GM21423 (cell line): ENCODE data around the gene CCDC91.
"Not testable (repeated sequence)": the region's sequence is repeated elsewhere in the genome, so short reads cannot be mapped to it uniquely, and the experiment has no call there.

Experiments used
- ATAC-seq: cut with Tn5 transposase; IDR thresholded peaks from one replicate; pipeline ENCODE4 v1.9.1; 2021; ENCODE audit warnings: mild to moderate bottlenecking, moderate library complexity; ENCODE audit not compliant: unreplicated experiment

Gene CCDC91

DNA sequence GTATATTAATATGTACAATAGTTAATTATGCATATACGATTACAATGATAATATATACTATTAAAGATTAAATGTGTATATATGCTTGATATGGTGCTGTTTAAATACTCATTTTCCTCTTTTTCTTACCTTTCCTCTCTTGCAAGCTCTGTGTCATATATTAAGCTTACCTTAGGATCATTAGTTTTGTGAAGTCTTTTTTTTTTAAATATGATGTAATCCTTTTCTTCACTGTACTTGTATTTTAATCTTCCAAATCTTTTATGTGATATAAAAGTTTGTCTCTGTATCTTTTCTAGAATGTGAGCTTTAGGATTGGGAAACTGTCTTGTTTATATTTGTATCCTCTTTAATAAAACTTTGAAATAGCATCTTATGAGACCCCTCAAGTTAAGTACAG is 88.7 kb downstream of the CCDC91 start:
- ATAC-seq = no peak

DNA sequence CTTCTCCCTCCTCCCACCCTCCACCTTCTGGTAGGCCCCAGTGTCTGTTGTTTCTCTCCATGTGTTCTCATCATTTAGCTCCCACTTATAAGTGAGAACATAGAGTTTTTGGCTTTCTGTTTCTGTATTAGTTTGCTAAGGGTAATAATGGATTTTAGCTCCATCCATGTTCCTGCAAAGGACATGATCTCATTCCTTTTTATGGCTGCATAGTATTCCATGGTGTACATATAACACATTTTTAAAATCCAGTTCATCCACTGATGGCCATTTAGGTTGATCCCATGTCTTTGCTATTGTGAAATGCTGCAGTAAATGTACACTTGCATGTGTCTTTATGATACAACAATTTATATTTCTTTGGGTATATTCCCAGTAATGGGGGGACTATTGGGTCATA is 96.1 kb downstream of the CCDC91 start:
- ATAC-seq = no peak

DNA sequence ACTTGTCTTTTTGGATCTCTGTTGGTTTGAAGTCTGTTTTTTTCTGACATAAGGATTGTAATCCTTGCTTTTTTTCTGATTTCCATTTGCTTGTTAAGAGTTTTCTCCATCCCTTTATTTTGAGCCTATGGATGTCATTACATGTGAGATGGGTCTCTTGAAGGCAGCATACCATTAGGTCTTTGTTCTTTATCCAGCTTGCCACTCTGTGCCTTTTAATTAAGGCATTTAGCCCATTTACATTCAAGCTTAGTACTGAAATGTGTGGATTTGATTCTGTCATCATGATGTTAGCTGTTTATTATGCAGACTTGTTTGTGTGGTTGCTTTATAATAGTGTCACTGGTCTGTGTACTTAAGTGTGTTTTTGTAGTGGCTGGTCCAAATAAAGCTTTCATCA is 100.0 kb downstream of the CCDC91 start:
- ATAC-seq = no peak

DNA sequence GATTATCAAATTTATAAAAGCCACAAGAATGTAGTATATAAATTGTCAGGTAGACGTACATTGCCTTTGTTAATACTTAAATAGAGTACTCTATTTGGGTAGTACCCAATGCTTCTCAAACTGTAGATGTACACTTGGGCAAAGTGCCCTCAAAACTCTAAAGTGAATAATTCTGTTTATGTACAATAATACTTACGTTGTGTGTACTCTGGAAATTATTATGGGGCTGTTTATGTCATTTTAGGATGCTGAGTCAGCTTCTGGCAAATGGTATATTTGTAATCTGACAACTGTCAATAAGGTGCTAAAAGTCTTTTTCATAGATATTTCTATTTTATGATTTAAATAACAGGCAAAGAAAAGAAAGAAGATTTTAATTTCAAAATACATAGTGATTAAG is 102.4 kb downstream of the CCDC91 start:
- no peak for ATAC-seq

DNA sequence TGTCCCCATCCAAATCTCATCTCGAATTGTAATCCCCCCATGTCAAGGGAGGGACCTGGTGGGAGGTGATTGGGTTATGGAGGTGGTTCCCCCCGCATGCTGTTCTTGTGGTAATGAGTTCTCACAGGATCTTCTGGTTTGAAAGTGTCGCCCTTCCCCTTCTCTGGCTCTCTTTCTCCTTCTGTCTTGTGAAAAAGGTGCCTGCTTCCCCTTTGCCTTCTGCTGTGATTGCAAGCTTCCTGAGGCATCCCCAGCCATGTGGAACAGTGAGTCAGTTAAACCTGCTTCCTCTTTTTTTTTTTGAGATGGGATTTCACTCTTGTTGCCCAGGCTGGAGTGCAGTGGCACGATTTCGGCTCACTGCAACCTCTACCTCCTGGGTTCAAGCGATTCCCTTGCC is 104.0 kb downstream of the CCDC91 start:
- no peak for ATAC-seq

DNA sequence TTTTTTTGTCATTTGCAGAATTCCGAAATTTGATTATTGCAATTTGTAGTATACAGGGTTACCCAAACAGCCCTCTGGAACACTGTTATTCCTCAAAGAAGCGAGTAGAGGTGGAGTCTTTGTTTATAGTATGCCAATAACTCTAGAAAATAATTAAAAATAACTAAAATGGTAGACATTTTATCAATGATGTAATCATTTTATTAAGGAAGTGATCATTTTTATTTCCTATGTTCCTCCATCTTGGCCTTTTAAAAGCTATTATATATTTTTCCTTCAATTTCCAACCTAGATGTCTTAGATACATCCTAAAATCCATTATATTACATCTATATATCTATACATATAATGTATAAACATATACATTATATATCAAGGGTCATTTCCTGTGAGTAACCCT is 106.0 kb downstream of the CCDC91 start:
- no peak for ATAC-seq

DNA sequence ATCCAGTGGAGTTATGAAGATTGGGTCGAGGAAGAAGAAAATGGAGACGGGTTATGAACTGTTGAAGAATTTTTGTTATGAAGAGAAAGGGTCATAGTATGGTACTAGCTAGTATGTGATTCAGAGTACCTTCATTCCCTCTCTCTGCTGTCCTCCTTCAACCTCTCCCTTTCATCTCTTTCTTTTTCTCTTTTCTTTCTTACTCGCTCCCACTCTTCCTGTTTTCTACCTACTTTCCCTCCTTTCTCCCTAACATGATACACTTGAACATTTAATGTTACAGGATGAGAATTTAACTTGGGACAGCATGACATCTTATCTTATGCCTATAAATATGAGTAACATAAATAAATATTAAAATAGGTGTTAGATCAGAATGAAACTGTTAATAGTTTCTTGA is 112.9 kb downstream of the CCDC91 start:
- ATAC-seq = no peak

DNA sequence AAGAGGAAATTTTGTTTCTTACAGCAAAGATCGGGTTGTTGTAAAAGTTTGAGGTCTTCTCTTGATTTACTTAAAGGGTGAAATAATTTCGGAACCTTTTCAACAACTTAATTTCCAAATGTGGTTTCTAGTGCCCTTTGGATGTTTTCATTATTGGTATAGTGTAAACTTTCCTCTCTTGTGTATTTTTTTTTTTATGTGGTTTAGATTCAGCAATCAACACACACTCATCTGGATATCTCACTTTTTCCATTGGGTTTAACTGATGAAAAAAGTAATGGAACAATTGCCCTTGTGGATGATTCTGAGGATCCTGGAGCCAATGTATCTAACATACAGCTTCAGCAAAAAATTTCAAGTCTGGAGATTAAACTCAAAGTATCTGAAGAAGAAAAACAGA is 116.3 kb downstream of the CCDC91 start:
- ATAC-seq = no peak

DNA sequence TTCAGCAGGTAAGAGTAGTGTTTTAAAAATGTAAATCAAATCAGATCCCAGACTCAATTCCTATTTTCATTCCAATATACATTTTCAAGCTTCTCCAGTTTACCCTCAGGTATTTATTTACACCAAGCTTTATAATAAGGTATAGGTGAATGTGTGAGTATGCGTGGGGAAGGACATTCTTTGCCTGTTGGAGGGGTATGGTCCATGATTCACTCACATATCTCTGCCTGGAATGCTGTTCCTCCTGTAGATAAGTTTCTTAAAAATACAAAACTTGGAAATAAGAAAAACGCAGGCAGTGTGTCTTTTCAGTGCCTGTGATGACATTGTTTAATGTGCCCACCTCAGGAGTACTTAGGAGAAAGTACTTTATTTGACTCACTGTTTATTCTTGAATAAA is 118.6 kb downstream of the CCDC91 start:
- no peak for ATAC-seq

DNA sequence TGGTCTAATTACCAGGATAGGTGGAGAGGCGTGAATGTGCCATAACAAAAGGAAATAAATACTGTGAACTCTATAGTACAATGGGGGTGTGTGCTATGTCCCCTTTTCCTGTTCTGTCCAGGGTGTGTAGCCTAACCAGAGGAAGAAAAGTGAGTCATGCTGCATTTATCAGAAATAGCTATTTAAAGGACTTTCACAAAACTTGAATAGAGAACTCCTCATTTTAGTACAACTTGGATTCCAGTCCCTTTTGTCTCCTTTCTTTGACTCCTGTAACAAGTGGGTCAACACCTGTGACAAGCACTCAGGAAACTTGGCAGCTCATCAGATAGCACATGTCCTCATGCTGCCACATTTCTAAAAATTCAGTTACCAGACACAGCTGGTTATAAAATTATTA is 123.4 kb downstream of the CCDC91 start:
- ATAC-seq = no peak

DNA sequence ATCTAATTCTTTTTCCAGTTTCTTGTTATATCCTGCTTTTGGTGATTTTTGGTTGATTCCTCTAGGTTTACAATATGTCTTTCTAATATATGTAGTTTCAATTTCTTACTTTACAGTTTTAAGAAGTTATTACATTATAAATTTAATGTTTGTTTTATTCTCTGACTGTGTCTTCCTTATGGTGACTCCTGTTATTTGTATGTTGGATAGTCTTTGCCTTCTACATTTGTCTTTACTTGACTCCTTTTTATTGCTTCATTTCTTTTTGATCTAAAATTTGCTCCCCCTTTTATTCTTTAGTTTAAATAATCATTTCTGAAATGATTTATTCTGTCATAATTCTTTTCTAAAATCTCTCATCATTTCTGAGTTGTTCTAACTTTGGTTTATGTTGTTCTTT is 125.8 kb downstream of the CCDC91 start:
- ATAC-seq = no peak

DNA sequence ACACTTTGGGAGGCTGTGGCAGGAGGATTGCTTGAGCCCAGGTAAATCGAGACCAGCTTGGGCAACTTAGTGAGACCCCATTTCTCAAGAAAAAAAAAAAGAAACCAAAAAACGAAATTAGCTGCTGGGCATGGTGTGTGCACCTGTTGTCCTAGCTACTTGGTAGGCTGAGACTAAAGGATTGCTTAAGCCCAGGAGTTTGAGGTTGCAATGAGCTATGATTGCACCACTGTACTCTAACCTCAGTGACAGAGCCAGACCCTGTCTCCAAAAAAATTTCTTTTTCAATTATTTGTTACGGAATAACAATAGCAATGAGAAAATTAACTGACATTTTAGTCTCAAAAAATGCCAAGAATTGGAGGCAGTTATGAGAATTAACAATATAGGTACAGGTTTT is 128.0 kb downstream of the CCDC91 start:
- ATAC-seq = no peak

DNA sequence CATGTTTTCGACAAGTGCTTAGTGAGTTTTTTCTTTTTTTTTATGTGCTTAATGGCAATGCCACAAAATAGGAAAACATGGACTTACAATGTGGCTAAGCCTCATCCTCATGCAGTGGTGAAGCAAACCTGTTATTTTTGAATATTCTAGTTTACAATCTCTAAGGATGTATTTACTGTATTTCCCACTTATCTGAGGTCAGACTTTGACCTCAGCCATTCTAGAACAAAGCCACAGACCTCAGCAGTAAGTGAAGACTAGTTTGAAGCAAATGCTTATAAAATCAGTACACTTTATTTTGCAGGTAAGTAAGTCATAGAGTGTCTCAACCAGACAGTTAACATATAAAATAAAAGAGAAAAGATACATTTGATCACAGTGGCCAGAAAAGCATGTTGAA is 130.1 kb downstream of the CCDC91 start:
- ATAC-seq = no peak

DNA sequence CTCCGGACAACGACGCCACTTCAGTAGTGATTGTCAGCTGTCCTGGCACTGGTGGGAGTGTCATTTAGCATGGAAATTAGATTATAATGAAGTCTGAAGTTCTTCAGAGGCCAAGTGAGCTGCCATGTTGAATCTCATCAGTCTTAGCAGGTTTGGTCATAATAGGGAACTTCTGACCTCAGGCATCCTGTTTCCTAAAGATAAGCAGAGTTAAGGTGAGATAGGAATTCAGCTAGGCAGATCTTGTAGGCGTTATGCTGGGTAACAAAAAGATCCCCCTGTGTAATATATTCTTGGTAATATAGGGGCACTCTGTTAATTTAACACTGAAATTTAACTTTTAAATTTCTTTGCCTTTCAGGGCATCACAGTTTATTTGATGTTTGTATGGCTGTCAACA is 137.5 kb downstream of the CCDC91 start:
- no peak for ATAC-seq

DNA sequence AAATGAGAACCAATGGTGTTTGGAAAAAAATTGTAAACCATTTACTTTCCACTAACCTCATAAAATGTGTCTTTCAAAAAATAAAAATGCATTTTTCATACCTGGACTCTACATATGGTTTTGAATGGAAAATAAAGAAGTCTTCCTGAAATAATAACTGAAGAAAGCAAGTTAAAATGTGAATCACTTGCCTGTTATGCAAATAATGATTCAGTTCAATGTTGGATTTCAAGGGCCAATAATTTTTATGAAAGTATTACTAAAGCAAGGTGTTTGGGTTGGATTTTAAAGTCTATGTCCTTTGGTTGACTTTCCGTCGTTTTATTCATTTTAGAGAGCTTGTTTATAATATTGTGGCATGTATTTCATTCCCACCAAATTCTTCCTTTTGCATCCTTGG is 138.7 kb downstream of the CCDC91 start:
- ATAC-seq = no peak

DNA sequence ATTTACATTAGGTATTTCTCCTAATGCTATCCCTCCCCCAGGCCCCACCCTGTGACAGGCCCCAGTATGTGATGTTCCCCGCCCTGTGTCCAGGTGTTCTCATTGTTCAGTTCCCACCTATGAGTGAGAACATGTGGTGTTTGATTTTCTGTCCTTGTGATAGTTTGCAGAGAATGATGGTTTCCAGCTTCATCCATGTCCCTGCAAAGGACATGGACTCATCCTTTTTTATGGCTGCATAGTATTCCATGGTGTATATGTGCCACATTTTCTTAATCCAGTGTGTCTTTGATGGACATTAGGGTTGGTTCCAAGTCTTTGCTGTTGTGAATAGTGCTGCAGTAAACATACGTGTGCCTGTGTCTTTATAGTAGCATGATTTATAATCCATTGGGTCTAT is 139.5 kb downstream of the CCDC91 start:
- not testable (repeated sequence) for ATAC-seq

DNA sequence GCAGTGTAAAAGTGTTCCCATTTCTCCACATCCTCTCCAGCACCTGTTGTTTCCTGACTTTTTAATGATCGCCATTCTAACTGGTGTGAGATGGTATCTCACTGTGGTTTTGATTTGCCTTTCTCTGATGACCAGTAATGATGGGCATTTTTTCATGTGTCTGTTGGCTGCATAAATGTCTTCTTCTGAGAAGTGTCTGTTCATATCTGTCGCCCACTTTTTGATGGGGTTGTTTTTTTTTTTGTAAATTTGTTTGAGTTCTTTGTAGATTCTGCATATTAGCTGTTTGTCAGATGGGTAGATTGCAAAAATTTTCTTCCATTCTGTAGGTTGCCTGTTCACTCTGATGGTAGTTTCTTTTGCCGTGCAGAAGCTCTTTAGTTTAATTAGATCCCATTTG is 140.0 kb downstream of the CCDC91 start:
- not testable (repeated sequence) for ATAC-seq

DNA sequence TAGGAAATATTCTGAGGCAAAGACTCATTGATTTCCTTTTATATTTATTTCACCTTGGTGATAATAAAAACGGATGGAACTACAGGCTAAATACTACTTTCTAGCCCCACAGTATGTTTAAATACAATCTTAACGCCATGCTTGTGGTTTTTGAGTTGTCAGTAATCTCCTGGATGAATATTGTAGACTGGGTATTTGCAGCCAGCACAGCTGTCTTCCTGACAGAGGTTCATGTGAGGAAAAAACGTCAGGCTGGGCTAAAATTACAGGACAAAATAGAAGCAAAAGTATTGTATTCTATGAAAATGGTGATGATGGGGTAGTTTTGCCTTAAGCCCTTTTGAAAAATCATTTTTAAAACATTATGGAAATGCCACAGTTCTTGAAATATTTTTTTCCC is 140.9 kb downstream of the CCDC91 start:
- no peak for ATAC-seq

DNA sequence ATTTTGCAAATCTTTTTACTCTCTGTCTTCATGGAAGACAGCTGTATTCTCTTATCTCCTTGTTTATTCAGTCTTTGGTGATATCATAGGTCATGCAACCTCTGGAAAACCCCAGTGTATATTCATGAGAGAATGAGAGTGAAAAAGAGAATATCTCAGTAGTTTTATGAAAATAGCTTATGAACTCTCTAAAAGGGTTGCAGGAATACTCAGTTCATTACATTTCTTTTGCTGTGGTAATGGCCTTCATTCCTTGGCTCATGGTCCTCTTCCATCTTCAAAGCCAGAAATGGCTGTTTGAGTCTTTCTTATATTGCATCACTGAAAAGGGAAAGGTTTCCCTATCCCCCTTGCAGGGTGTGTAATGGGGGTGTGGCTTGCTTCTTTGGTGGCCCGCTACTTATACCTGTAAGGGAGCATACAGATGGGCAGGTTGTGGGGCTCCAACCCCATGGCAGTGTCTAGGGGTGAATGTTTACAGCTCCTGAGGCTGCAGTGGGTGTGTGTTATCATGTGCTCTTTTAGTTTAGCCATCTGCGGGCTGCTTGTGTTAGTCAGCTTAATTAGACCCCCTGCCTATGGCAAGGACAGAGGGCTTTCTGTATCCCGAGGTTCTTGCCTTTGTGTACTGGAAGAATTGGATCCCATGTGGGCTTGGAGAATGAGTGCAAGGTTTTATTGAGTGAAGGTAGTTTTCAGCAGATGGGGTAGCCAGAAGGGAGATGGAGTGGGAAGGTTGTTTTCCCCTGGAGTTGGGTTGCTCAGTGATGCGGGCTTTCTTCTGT is 150.2 kb downstream of the CCDC91 start:
- no peak for ATAC-seq

DNA sequence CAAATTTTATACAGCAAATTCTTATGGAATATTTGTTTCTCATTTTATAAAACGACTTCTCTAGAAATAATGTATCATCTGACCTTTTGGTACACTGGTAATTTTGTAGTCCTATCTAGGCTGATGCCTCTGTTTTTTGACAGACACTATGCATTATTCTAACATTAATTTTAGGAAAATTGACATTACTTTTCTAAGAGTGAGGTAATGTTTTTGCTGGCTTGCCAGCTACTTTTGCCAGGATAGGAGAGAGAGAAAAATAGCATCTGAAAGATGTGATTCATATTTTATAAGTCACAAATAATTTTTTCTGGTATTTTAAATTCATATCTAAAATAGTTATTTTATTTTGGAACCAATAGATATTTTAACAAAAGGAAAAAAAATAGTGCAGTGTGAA is 153.5 kb downstream of the CCDC91 start:
- ATAC-seq = no peak

DNA sequence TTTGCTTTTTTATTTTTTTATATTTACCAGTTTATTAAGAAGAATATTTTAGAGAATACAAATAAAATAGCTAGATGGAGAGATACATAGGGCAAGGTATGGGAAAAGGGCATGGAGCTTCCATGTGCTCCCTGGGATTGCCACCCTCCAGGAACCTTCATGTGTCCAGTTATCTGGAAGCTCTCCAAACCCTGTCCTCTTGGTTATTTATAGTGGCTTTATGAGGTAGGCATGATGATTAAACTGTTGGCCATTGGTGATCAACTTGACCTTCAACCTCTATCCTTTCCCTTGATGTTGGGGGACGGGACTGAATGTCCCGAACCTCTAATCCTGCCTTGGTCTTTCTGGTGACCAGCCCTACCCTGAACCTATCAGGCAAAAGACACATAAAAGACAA is 156.3 kb downstream of the CCDC91 start:
- ATAC-seq = no peak

DNA sequence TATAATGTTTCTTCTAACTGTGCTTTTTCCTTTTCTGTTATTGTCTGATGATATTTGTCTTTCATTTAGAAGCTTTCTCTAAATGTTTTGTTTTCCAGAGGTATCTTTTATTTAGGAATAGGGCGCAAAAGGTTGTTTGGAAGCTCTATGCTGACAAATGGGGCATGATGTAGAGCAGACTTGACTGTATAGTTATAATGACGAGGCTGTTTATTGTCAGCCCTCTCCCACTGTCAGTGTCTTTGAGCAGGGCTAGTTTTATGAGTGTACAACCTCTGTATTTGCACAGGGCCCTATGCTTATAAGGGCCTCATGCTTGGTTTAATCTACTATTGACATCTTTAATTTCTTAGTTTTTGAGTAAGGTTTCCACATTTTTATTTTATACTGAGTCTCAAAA is 158.9 kb downstream of the CCDC91 start:
- no peak for ATAC-seq

DNA sequence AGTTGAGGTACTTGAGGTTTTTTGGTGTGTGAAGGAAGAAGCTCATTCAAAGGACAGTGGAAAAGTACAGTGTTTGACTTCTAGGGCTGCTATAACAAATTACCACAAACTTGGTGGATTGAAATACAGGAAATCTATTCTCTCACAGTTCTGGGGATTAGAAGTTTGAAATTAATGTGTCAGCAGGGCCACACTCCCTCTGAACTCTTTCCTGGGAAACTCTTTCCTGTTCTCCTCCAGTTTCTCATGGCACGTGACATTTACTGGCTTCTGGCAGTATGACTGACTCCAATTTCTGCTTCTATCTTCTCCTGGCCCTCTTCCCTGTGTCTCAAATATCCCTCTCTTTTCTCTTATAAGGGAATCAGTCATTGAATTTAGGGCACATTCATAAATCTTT is 160.2 kb downstream of the CCDC91 start:
- ATAC-seq = no peak
